SJCRH30 (cell line): ENCODE results near the gene ZCCHC24. TPM values are rescaled to one million over a fixed set of nuclear protein-coding genes. Genes with fewer than 3 reads are reported as not detected.

Experiments used
- DNase-seq, 2 experiments: peaks; one replicate each; pipeline ENCODE4 v3.0.0-alpha.2; 2015 to 2020
- H3K27ac ChIP-seq: fragments of 250-450 bp; sonication (Bioruptor Pico); 2 replicates; pipeline ENCODE4 v1.5.1; 2020; ENCODE audit warnings: mild to moderate bottlenecking, moderate library complexity
- H3K27me3 ChIP-seq: fragments of 250-450 bp; sonication (Bioruptor Pico); 2 replicates; pipeline ENCODE4 v1.5.1; 2020; ENCODE audit warnings: mild to moderate bottlenecking, moderate library complexity
- H3K36me3 ChIP-seq: fragments of 250-450 bp; sonication (Bioruptor Pico); 2 replicates; pipeline ENCODE4 v1.5.1; 2020; ENCODE audit warnings: mild to moderate bottlenecking, moderate library complexity
- H3K4me1 ChIP-seq: fragments of 250-450 bp; sonication (Bioruptor Pico); 2 replicates; pipeline ENCODE4 v1.5.1; 2020; ENCODE audit warnings: mild to moderate bottlenecking, moderate library complexity
- H3K4me3 ChIP-seq: fragments of 250-450 bp; sonication (Bioruptor Pico); 2 replicates; pipeline ENCODE4 v1.5.1; 2020; ENCODE audit warnings: mild to moderate bottlenecking, moderate library complexity
- H3K9me3 ChIP-seq: fragments of 250-450 bp; sonication (Bioruptor Pico); replicated peaks from 2 replicates; pipeline ENCODE4 v1.5.1; 2020; ENCODE audit warnings: mild to moderate bottlenecking, moderate library complexity
- total RNA-seq: library from RNA; depleted of rRNA; stranded (reverse); fragments of >200 nt; shearing (Covaris generic); gene quantifications from 2 replicates; pipeline ENCODE4 v1.2.3, GENCODE V29; 2014

Gene ZCCHC24
- total RNA-seq, 1 experiment from 2014 or later: 53.7 TPM

GRCh38 chr10:79418886-79419595 is 26.4 kb downstream of the ZCCHC24 start:
- no peak overlapping the region for H3K27ac ChIP-seq
- H3K9me3 ChIP-seq: no peaks in the 10 kb centered on the region
- peaks cover 67% of the 10 kb centered on the region for H3K36me3 ChIP-seq
- no peak overlapping the region for H3K4me3 ChIP-seq
- H3K4me1 ChIP-seq: peaks cover 4% of the 10 kb centered on the region
- no peak for DNase-seq
- no peaks in the 10 kb centered on the region for H3K27me3 ChIP-seq

DNA sequence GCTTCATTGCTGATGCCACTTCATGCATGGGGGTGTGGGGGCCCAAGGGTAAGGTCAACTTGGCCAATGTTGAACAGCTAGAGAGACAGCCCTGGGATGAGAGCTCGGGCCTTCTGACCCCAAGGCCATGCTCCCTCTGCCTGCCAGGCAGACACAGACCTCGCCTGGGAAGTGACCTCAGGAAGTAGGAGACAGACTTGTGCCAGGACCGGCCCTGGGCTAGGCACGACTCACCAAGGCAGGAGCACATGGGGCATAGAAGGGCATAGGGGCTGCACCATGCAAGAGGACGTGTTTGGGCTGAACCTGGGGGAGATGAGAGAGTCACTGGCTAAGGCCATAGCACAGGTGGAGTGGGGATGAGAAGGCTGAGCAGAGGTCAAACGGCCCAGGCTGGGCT is 27.1 kb downstream of the ZCCHC24 start:
- no peak for DNase-seq
- H3K9me3 ChIP-seq: no peaks in the 10 kb centered on the region
- no peak overlapping the region for H3K27ac ChIP-seq
- peaks cover 70% of the 10 kb centered on the region for H3K36me3 ChIP-seq
- H3K4me1 ChIP-seq: peaks cover 4% of the 10 kb centered on the region
- H3K4me3 ChIP-seq: no peak overlapping the region
- H3K27me3 ChIP-seq: no peaks in the 10 kb centered on the region

GRCh38 chr10:79417731-79418130 is 27.7 kb downstream of the ZCCHC24 start:
- H3K36me3 ChIP-seq: peaks cover 67% of the 10 kb centered on the region
- H3K27ac ChIP-seq: no peak overlapping the region
- H3K4me3 ChIP-seq: no peak overlapping the region
- H3K9me3 ChIP-seq: no peaks in the 10 kb centered on the region
- peaks cover 4% of the 10 kb centered on the region for H3K4me1 ChIP-seq
- DNase-seq: no peak
- H3K27me3 ChIP-seq: no peaks in the 10 kb centered on the region

DNA sequence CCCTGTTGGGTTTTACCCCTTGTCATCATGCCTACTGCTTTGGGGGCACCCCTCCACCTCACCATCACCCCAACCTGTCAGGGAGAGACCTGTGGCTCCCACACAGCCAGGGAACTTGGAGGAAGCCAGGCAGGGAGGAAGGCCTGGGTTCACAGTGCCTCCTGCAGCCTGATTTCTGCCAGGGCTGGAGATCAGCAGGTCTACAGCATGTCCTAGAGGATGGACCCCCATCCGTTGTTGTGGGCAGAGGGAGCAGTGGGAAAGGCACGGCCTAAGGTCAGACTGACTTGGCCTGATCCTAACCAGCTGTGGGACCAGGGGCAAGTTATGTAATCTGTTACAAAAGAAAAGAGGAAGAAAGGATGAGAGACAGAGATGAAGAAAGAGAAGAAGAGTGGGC is 28.2 kb downstream of the ZCCHC24 start:
- Histone ChIP-seq H3K4me3 (no peak overlapping the region), H3K9me3 (no peaks in the 10 kb centered on the region), H3K27ac (no peak overlapping the region), H3K36me3 (peaks cover 66% of the 10 kb centered on the region), H3K4me1 (peaks cover 4% of the 10 kb centered on the region), H3K27me3 (no peaks in the 10 kb centered on the region)
- no peak for DNase-seq

DNA sequence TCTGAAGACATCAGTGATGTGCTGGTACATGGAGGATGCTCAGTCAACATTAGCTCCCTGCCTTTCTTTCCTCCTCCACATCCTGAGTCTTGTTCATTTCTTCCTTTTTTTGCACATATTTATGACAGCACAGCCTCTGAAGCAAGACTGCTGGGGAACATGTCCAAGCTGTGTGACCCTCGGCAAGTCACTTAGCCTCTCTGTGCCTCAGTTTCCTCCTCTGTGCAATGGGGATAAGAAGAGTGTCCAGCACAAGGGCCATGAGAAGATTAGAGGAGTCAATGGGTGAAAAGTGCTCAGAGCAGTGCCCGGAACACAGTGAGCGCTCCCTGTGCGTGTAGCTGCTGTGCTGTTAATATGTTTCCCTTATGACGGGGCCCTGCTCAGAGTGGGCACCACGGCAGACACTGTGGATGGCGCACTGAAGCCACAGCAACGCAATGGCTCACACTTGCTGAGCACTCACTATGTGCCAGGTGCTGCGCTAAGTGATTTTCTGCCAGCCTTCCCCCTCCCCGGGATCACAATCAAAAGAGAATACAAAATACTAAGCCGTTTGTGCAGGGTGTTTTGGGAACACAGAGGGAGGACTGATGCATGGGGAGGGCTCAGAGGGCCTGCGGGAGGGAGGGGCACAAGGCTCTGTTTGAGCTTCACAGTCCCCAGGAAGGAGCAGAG is 28.7 kb downstream of the ZCCHC24 start:
- no peak for DNase-seq

GRCh38 chr10:79415736-79416577 is 29.5 kb downstream of the ZCCHC24 start:
- H3K9me3 ChIP-seq: no peaks in the 10 kb centered on the region
- H3K36me3 ChIP-seq: peaks cover 62% of the 10 kb centered on the region
- no peak overlapping the region for H3K4me3 ChIP-seq
- H3K4me1 ChIP-seq: peaks cover 4% of the 10 kb centered on the region
- no peaks in the 10 kb centered on the region for H3K27me3 ChIP-seq
- DNase-seq: no peak
- no peak overlapping the region for H3K27ac ChIP-seq

More for the DNA sequence above, 28.7 kb downstream of the ZCCHC24 start:
- Histone ChIP-seq H3K4me1 (peaks cover 4% of the 10 kb centered on the region), H3K4me3 (no peak overlapping the region), H3K27ac (no peak overlapping the region), H3K36me3 (peaks cover 62% of the 10 kb centered on the region), H3K27me3 (no peaks in the 10 kb centered on the region), H3K9me3 (no peaks in the 10 kb centered on the region)

DNA sequence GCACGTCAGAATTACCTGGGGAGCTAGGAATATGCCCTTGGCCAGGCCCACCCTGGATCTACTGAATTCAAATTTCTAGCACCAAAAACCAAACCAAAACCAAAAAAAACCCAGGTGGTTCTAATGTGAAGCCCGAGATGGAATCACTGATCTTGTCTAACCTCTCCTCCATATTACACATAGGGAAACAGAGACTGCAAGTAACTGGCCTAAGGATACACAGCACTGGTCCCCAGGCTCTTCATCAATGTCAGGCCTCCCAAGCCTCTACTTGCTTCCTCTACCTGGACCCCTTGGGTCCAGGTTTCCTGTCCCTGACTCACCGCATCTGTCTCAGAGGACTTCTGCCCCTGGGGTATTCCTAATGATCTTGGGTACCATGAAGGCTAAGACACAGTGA is 30.7 kb downstream of the ZCCHC24 start:
- Histone ChIP-seq H3K4me1 (no peaks in the 10 kb centered on the region), H3K9me3 (no peaks in the 10 kb centered on the region), H3K36me3 (peaks cover 60% of the 10 kb centered on the region), H3K27me3 (no peaks in the 10 kb centered on the region), H3K4me3 (no peak overlapping the region), H3K27ac (no peak overlapping the region)
- no peak for DNase-seq

DNA sequence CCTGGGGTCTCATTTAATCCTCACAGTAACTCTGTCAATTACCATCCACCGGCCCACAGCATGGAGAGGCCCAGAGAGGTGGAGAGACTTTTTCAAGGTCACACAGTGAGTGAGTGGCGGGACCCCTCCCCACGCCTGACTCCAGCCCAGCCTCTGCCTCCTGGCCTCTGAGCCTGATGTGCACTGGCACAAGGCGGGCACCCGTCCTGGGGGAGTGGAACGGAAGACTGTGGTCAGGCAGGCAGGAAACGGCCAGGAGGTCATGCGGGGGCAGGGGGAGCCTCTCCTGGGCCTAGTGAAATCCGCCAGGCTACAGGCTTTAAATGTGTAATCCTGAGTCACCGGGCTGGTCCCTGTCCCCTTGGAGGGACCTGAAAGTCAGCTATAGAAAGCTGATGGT is 32.2 kb downstream of the ZCCHC24 start:
- peaks cover 6% of the 10 kb centered on the region for H3K4me1 ChIP-seq
- peaks cover 51% of the 10 kb centered on the region for H3K36me3 ChIP-seq
- no peaks in the 10 kb centered on the region for H3K9me3 ChIP-seq
- no peak overlapping the region for H3K4me3 ChIP-seq
- no peaks in the 10 kb centered on the region for H3K27me3 ChIP-seq
- no peak for DNase-seq
- no peak overlapping the region for H3K27ac ChIP-seq

- Histone ChIP-seq H3K9me3 (no peaks in the 10 kb centered on the region), H3K4me3 (no peak overlapping the region), H3K4me1 (peaks cover 13% of the 10 kb centered on the region), H3K36me3 (peaks cover 50% of the 10 kb centered on the region), H3K27me3 (no peaks in the 10 kb centered on the region), H3K27ac (no peak overlapping the region)
- no peak for DNase-seq
Observed at GRCh38 chr10:79412516-79412915, 32.9 kb downstream of the ZCCHC24 start.

GRCh38 chr10:79411546-79412495 is 33.6 kb downstream of the ZCCHC24 start:
- Histone ChIP-seq H3K4me3 (no peak overlapping the region), H3K9me3 (no peaks in the 10 kb centered on the region), H3K27me3 (no peaks in the 10 kb centered on the region), H3K36me3 (peaks cover 46% of the 10 kb centered on the region), H3K4me1 (peaks cover 20% of the 10 kb centered on the region), H3K27ac (no peak overlapping the region)
- DNase-seq: no peak

GRCh38 chr10:79410315-79411094 is 34.9 kb downstream of the ZCCHC24 start:
- peaks cover 42% of the 10 kb centered on the region for H3K36me3 ChIP-seq

GRCh38 chr10:79409726-79410085 is 35.7 kb downstream of the ZCCHC24 start:
- Histone ChIP-seq H3K4me3 (no peak overlapping the region), H3K27me3 (no peaks in the 10 kb centered on the region), H3K36me3 (peaks cover 35% of the 10 kb centered on the region), H3K9me3 (no peaks in the 10 kb centered on the region), H3K27ac (no peak overlapping the region), H3K4me1 (peaks cover 41% of the 10 kb centered on the region)
- DNase-seq: no peak

More at GRCh38 chr10:79410315-79411094, 34.9 kb downstream of the ZCCHC24 start:
- Histone ChIP-seq H3K27me3 (no peaks in the 10 kb centered on the region), H3K4me1 (peaks cover 33% of the 10 kb centered on the region), H3K27ac (no peak overlapping the region), H3K4me3 (no peak overlapping the region), H3K9me3 (no peaks in the 10 kb centered on the region)
- no peak for DNase-seq

- peaks cover 47% of the 10 kb centered on the region for H3K4me1 ChIP-seq
- H3K4me3 ChIP-seq: no peak overlapping the region
- H3K9me3 ChIP-seq: no peaks in the 10 kb centered on the region
- H3K27ac ChIP-seq: no peak overlapping the region
- DNase-seq: no peak
- H3K27me3 ChIP-seq: no peaks in the 10 kb centered on the region
- H3K36me3 ChIP-seq: peaks cover 30% of the 10 kb centered on the region
Observed at GRCh38 chr10:79409038-79409725, 36.2 kb downstream of the ZCCHC24 start.
